Panc1 (cell line): ENCODE results near the gene ITPR2. TPM values are rescaled to one million over a fixed set of nuclear protein-coding genes. Genes with fewer than 3 reads are reported as not detected.

ENCODE experiments used
- ATAC-seq: fragments of 200-7000 bp; cut with Tn5 transposase; 2 replicates; pipeline ENCODE4 v1.9.1; 2020; ENCODE audit warnings: mild to moderate bottlenecking, moderate library complexity
- BruUV-seq: library from RNA; stranded (reverse); fragments of 400-500 nt; replicated peaks from 2 replicates; lab custom pipeline; 2021; lab: Mats Ljungman, UMichigan
- CTCF ChIA-PET: fragments of 300-600 bp; sonication (Branson Sonifier 250); formaldehyde crosslinking; loops from one replicate; lab custom pipeline; 2022; ENCODE audit warnings: antibody characterized with exemption; lab: Charles Lee
- POLR2A ChIA-PET: fragments of 300-600 bp; sonication (Branson Sonifier 250); formaldehyde crosslinking; loops from one replicate; lab custom pipeline; 2022; ENCODE audit warnings: antibody characterized with exemption; lab: Charles Lee
- DNase-seq: peaks from one replicate; pipeline ENCODE4 v3.0.0-alpha.2; 2010; ENCODE audit warnings: low read depth, low spot score
- H3K27ac ChIP-seq: 2 replicates; pipeline ENCODE4 v1.5.1; 2011; ENCODE audit warnings: mild to moderate bottlenecking, low read length, inconsistent platforms
- H3K27me3 ChIP-seq: fragments of 200-500 bp; sonication (Bioruptor generic); 2 replicates; pipeline ENCODE4 v1.6.0; 2014; ENCODE audit warnings: low read length, inconsistent platforms; ENCODE audit not compliant: control insufficient read depth, insufficient read depth
- H3K36me3 ChIP-seq: fragments of 200-500 bp; sonication (Bioruptor generic); 2 replicates; pipeline ENCODE4 v1.5.1; 2014; ENCODE audit warnings: inconsistent platforms, mild to moderate bottlenecking, low read length, moderate library complexity; ENCODE audit not compliant: control insufficient read depth, insufficient read depth
- H3K4me1 ChIP-seq: 2 replicates; pipeline ENCODE4 v1.5.1; 2011; ENCODE audit warnings: inconsistent platforms, mild to moderate bottlenecking, low read length, moderate library complexity; ENCODE audit not compliant: control insufficient read depth, insufficient read depth
- H3K4me3 ChIP-seq, 2 experiments: 2 replicates each; pipeline ENCODE4 v1.5.1; 2011 to 2012; ENCODE audit warnings: low read depth in 2 of 2, low read length in 2 of 2, mild to moderate bottlenecking in 2 of 2, inconsistent platforms in 1 of 2, moderate library complexity in 1 of 2
- H3K9me3 ChIP-seq: fragments of 200-500 bp; sonication (Bioruptor generic); 2 replicates; pipeline ENCODE4 v1.5.1; 2014; ENCODE audit warnings: low read depth, mild to moderate bottlenecking, inconsistent platforms, low read length, moderate library complexity; ENCODE audit not compliant: control insufficient read depth, insufficient read depth
- CTCF ChIP-seq: fragments of 450-650 bp; IDR thresholded peaks from 2 replicates; pipeline ENCODE4 v1.5.1; 2017; ENCODE audit warnings: mild to moderate bottlenecking
- POLR2AphosphoS5 ChIP-seq: IDR thresholded peaks from 2 replicates; pipeline ENCODE4 v1.6.1; 2012; ENCODE audit warnings: mild to moderate bottlenecking, low read depth, low read length, moderate library complexity
- REST ChIP-seq, 2 experiments: IDR thresholded peaks; 2 replicates each; pipeline ENCODE4 v1.6.1; 2011 to 2012; ENCODE audit warnings: low read depth in 2 of 2, control low read depth in 1 of 2, low read length in 1 of 2, mild to moderate bottlenecking in 1 of 2, moderate library complexity in 1 of 2; ENCODE audit not compliant: insufficient read depth in 1 of 2
- SIN3A ChIP-seq: IDR thresholded peaks from 2 replicates; pipeline ENCODE4 v1.6.1; 2012; ENCODE audit warnings: low read depth, mild to moderate bottlenecking, low read length, moderate library complexity, borderline replicate concordance; ENCODE audit not compliant: insufficient read depth
- TCF7L2 ChIP-seq: IDR thresholded peaks from 2 replicates; pipeline ENCODE4 v1.6.1; 2011; ENCODE audit warnings: mild to moderate bottlenecking, low read depth, low read length, inconsistent platforms
- in situ Hi-C: cut with HindIII; loops from 2 replicates; pipeline ENCODE4 v1.10.0; 2016; ENCODE audit warnings: low sequenced_read_pairs, low pct_unique_long_range_greater_than_20kb
- intact Hi-C: fragments of 100-400 bp; cut with micrococcal nuclease; formaldehyde crosslinking; loops from one replicate; pipeline ENCODE4 v1.10.0; 2022; ENCODE audit not compliant: unreplicated experiment
- total RNA-seq: library from RNA; stranded (reverse); gene quantifications from one replicate; pipeline ENCODE4 v1.2.1, GENCODE V29; 2021; ENCODE audit not compliant: unreplicated experiment

Gene ITPR2
- total RNA-seq, 1 experiment from 2014 or later = 41.8 TPM

GRCh38 chr12:26869104-26869494, 36.1 kb upstream of the ITPR2 start:
- Histone ChIP-seq H3K27me3 (no peaks in the 10 kb centered on the region), H3K4me3 (no peak overlapping the region), H3K36me3 (no peaks in the 10 kb centered on the region), H3K4me1 (no peaks in the 10 kb centered on the region), H3K9me3 (no peaks in the 10 kb centered on the region), H3K27ac (no peak overlapping the region)
- DNase-seq (no peak), ATAC-seq (no peak)
- TF ChIP-seq SIN3A (no peak), REST (IDR thresholded peaks at IDR 0.05; ENCODE audit: insufficient read depth in 1 of 2, low read depth in 2 of 2, low read length in 1 of 2) (no peak), CTCF (no peak), POLR2AphosphoS5 (no peak), TCF7L2 (no peak)
- intact Hi-C loops = no loop called here
- no TSS peak for BruUV-seq
- in situ Hi-C loops = no loop called here
- CTCF ChIA-PET = interaction anchor here (0.6 kb wide), 1 partner anchor 117 kb away, joined by 7 read pairs; no protein-coding TSS in a partner anchor
- POLR2A ChIA-PET = no interaction called here

GRCh38 chr12:26868447-26869103, 35.6 kb upstream of the ITPR2 start:
- Histone ChIP-seq H3K4me3 (no peak overlapping the region), H3K27ac (no peak overlapping the region), H3K9me3 (no peaks in the 10 kb centered on the region), H3K4me1 (no peaks in the 10 kb centered on the region), H3K36me3 (no peaks in the 10 kb centered on the region), H3K27me3 (no peaks in the 10 kb centered on the region)
- in situ Hi-C loops (no loop called here), intact Hi-C loops (no loop called here)
- no peak for TF ChIP-seq TCF7L2
- no peak for TF ChIP-seq SIN3A
- no peak for TF ChIP-seq REST (IDR thresholded peaks at IDR 0.05; ENCODE audit: insufficient read depth in 1 of 2, low read depth in 2 of 2, low read length in 1 of 2)
- TF ChIP-seq CTCF = no peak
- no peak for TF ChIP-seq POLR2AphosphoS5
- CTCF ChIA-PET = no interaction called here
- POLR2A ChIA-PET = no interaction called here
- no TSS peak for BruUV-seq
- DNase-seq (no peak), ATAC-seq (no peak)
